H9 (cell line): ENCODE data around the gene TTLL12. TPM values are rescaled to one million over a fixed set of nuclear protein-coding genes. Genes with fewer than 3 reads are reported as not detected.
A peak's percentile ranks its signal among the peaks of the same experiment; 100 is the strongest.

Source experiments
- DNase-seq: peaks from one replicate; pipeline ENCODE4 v3.0.0-alpha.2; 2017
- H2AFZ ChIP-seq: one replicate; pipeline ENCODE4 v1.6.1; 2013; ENCODE audit warnings: mild to moderate bottlenecking, low read length, control low read depth, moderate library complexity
- H2AK5ac ChIP-seq: 2 replicates; pipeline ENCODE4 v1.6.1; 2013; ENCODE audit warnings: low read length, control low read depth, mixed read lengths; ENCODE audit not compliant: insufficient read length
- H2BK120ac ChIP-seq: one replicate; pipeline ENCODE4 v1.6.1; 2013; ENCODE audit warnings: low read depth, mild to moderate bottlenecking, low read length, control low read depth, inconsistent platforms; ENCODE audit not compliant: poor library complexity, severe bottlenecking
- H2BK12ac ChIP-seq: 2 replicates; pipeline ENCODE4 v1.6.1; 2013; ENCODE audit warnings: low read length, control low read depth, mixed read lengths, low read depth; ENCODE audit not compliant: insufficient read length
- H2BK15ac ChIP-seq: 2 replicates; pipeline ENCODE4 v1.6.1; 2013; ENCODE audit warnings: low read depth, low read length, control low read depth
- H2BK20ac ChIP-seq: one replicate; pipeline ENCODE4 v1.6.1; 2013; ENCODE audit warnings: low read depth, mild to moderate bottlenecking, low read length, control low read depth, inconsistent platforms; ENCODE audit not compliant: poor library complexity, severe bottlenecking
- H2BK5ac ChIP-seq: 2 replicates; pipeline ENCODE4 v1.6.1; 2013; ENCODE audit warnings: low read length, control low read depth, mixed read lengths; ENCODE audit not compliant: insufficient read length
- H3K14ac ChIP-seq: 2 replicates; pipeline ENCODE4 v1.6.1; 2013; ENCODE audit warnings: low read length, control low read depth; ENCODE audit not compliant: insufficient read depth
- H3K18ac ChIP-seq: 2 replicates; pipeline ENCODE4 v1.6.1; 2013; ENCODE audit warnings: low read depth, mild to moderate bottlenecking, mixed read lengths, low read length, control low read depth; ENCODE audit not compliant: insufficient read length
- H3K23ac ChIP-seq: 2 replicates; pipeline ENCODE4 v1.6.1; 2013; ENCODE audit warnings: low read length, control low read depth, mixed read lengths, low read depth; ENCODE audit not compliant: insufficient read length
- H3K23me2 ChIP-seq: 2 replicates; pipeline ENCODE4 v1.6.1; 2013; ENCODE audit warnings: low read depth, mild to moderate bottlenecking, mixed read lengths, low read length, control low read depth; ENCODE audit not compliant: insufficient read length, poor library complexity, severe bottlenecking
- H3K27ac ChIP-seq: 2 replicates; pipeline ENCODE4 v1.5.1; 2013; ENCODE audit warnings: low read length, control low read depth, mixed read lengths, low read depth; ENCODE audit not compliant: insufficient read length
- H3K27me3 ChIP-seq: 2 replicates; pipeline ENCODE4 v1.6.1; 2013; ENCODE audit warnings: low read length, control low read depth, inconsistent platforms; ENCODE audit not compliant: insufficient read depth
- H3K4ac ChIP-seq: 2 replicates; pipeline ENCODE4 v1.6.1; 2013; ENCODE audit warnings: low read depth, mild to moderate bottlenecking, control low read depth, inconsistent platforms, low read length, moderate library complexity
- H3K4me1 ChIP-seq: 2 replicates; pipeline ENCODE4 v1.6.1; 2013; ENCODE audit warnings: low read length, control low read depth, inconsistent platforms; ENCODE audit not compliant: insufficient read depth
- H3K4me2 ChIP-seq: 2 replicates; pipeline ENCODE4 v1.6.1; 2013; ENCODE audit warnings: low read length, control low read depth, mixed read lengths; ENCODE audit not compliant: insufficient read length, insufficient read depth
- H3K56ac ChIP-seq: 2 replicates; pipeline ENCODE4 v1.6.1; 2013; ENCODE audit warnings: low read depth, mild to moderate bottlenecking, mixed read lengths, low read length, control low read depth; ENCODE audit not compliant: insufficient read length
- H3K79me1 ChIP-seq: 2 replicates; pipeline ENCODE4 v1.6.1; 2013; ENCODE audit warnings: low read depth, mild to moderate bottlenecking, moderate library complexity, low read length, control low read depth, inconsistent platforms; ENCODE audit not compliant: insufficient read depth, poor library complexity, severe bottlenecking
- H3K79me2 ChIP-seq: 2 replicates; pipeline ENCODE4 v1.6.1; 2013; ENCODE audit warnings: low read length, control low read depth, inconsistent platforms; ENCODE audit not compliant: insufficient read depth
- H3K9ac ChIP-seq: 2 replicates; pipeline ENCODE4 v1.6.1; 2013; ENCODE audit warnings: low read length, control low read depth, mixed read lengths; ENCODE audit not compliant: insufficient read length; ENCODE audit errors: extremely low read depth
- H3K9me3 ChIP-seq: one replicate; pipeline ENCODE4 v1.6.1; 2013; ENCODE audit warnings: low read depth, low read length, inconsistent platforms; ENCODE audit not compliant: control insufficient read depth
- H3T11ph ChIP-seq: one replicate; pipeline ENCODE4 v1.6.1; 2013; ENCODE audit warnings: mild to moderate bottlenecking, low read length, control low read depth, inconsistent platforms
- H4K20me1 ChIP-seq: one replicate; pipeline ENCODE4 v1.6.1; 2013; ENCODE audit not compliant: control insufficient read depth, insufficient read length, insufficient read depth
- H4K5ac ChIP-seq: 2 replicates; pipeline ENCODE4 v1.6.1; 2013; ENCODE audit warnings: low read depth, mild to moderate bottlenecking, mixed read lengths, low read length, control low read depth; ENCODE audit not compliant: insufficient read length
- H4K8ac ChIP-seq: replicated peaks from 2 replicates; pipeline ENCODE4 v1.6.1; 2013; ENCODE audit warnings: low read length, control low read depth, mixed read lengths, low read depth; ENCODE audit not compliant: insufficient read length
- H4K91ac ChIP-seq: 2 replicates; pipeline ENCODE4 v1.6.1; 2013; ENCODE audit warnings: low read depth, mild to moderate bottlenecking, moderate library complexity, mixed read lengths, low read length, control low read depth; ENCODE audit not compliant: insufficient read length
- H3K27ac Mint-ChIP-seq, 3 experiments: 2 replicates in 2 of 3; 3 replicates in 1 of 3; pipeline ENCODE4 v1.8.0; 2020 to 2021; ENCODE audit warnings: mixed read lengths in 3 of 3, mild to moderate bottlenecking in 1 of 3, moderate library complexity in 1 of 3
- H3K27me3 Mint-ChIP-seq: 2 replicates; pipeline ENCODE4 v1.8.0; 2021; ENCODE audit warnings: low read depth, mild to moderate bottlenecking, moderate library complexity, mixed read lengths
- H3K36me3 Mint-ChIP-seq, 3 experiments: 2 replicates in 2 of 3; 3 replicates in 1 of 3; pipeline ENCODE4 v1.8.0; 2020 to 2021; ENCODE audit warnings: low read depth in 3 of 3, mixed read lengths in 3 of 3; ENCODE audit not compliant: insufficient read depth in 1 of 3
- H3K4me1 Mint-ChIP-seq, 2 experiments: 2 replicates each; pipeline ENCODE4 v1.8.0; 2020; ENCODE audit warnings: mixed read lengths in 2 of 2
- H3K4me3 Mint-ChIP-seq, 2 experiments: 2 replicates in 1 of 2; 3 replicates in 1 of 2; pipeline ENCODE4 v1.8.0; 2020 to 2021; ENCODE audit warnings: mild to moderate bottlenecking in 2 of 2, mixed read lengths in 2 of 2, moderate library complexity in 1 of 2
- H3K9me3 Mint-ChIP-seq, 2 experiments: 2 replicates in 1 of 2; 3 replicates in 1 of 2; pipeline ENCODE4 v1.8.0; 2020; ENCODE audit warnings: mild to moderate bottlenecking in 2 of 2, mixed read lengths in 2 of 2, moderate library complexity in 1 of 2
- CTCF ChIP-seq: fragments of 200-600 bp; sonication (generic); conservative IDR thresholded peaks from 3 replicates; pipeline ENCODE4 v1.8.0; 2021; ENCODE audit warnings: antibody characterized with exemption, mild to moderate bottlenecking
- WGBS: extraction: QIAGEN DNeasy Blood & Tissue Kit; methylation state at CpG from one replicate; pipeline ENCODE4 v1.1.7; 2013; ENCODE audit warnings: missing lambda C conversion rate, low lambda C conversion rate, mixed read lengths; ENCODE audit not compliant: insufficient read length; ENCODE audit errors: extremely low coverage; 5-methylcytosine and 5-hydroxymethylcytosine counted together
- total RNA-seq: library from RNA; stranded (reverse); gene quantifications from 2 replicates; pipeline ENCODE4 v1.2.1, GENCODE V29; 2021

Gene TTLL12
- total RNA-seq, 1 experiment from 2014 or later: 89.6 TPM

- Mint-ChIP-seq H3K4me3 (no peak overlapping the region), H3K36me3 (no peaks in the 10 kb centered on the region), H3K4me1 (peaks cover 27 to 30% of the 10 kb centered on the region in 2 experiments), H3K9me3 (no peaks in the 10 kb centered on the region; a peak in 1 of 5 replicates), H3K27ac (no peak overlapping the region), H3K27me3 (peaks cover 28% of the 10 kb centered on the region)
- no peaks in the 10 kb centered on the region for H3K23me2 ChIP-seq
- peak overlapping the region; percentile 15 for H3K18ac ChIP-seq
- H3K79me1 ChIP-seq: no peaks in the 10 kb centered on the region
- WGBS: no CpG with 5 or more reads among the region's 19 CpGs
- H2BK120ac ChIP-seq: no peak overlapping the region
- no peak overlapping the region for H4K5ac ChIP-seq
- no peaks in the 10 kb centered on the region for H4K20me1 ChIP-seq
- no peaks in the 10 kb centered on the region for H3K9me3 ChIP-seq
- no peak overlapping the region for H3K23ac ChIP-seq
- H4K91ac ChIP-seq: no peak overlapping the region
- no peaks in the 10 kb centered on the region; the same call in 1 of the 2 replicates for H3K4me1 ChIP-seq
- H4K8ac ChIP-seq: no peak overlapping the region
- H2AFZ ChIP-seq: no peak overlapping the region
- DNase-seq: peak; percentile 42
- H3K27me3 ChIP-seq: no peaks in the 10 kb centered on the region; the same call in 1 of the 2 replicates
- no peak overlapping the region for H3K4me2 ChIP-seq
- no peak for TF ChIP-seq CTCF
- no peak overlapping the region; the same call in 1 of the 2 replicates for H2BK15ac ChIP-seq
- no peak overlapping the region for H3K9ac ChIP-seq
- no peak overlapping the region for H3K56ac ChIP-seq
- H3K79me2 ChIP-seq: no peaks in the 10 kb centered on the region
- H2BK5ac ChIP-seq: no peak overlapping the region
- H3K14ac ChIP-seq: no peak overlapping the region
- no peak overlapping the region for H2BK20ac ChIP-seq
- no peak overlapping the region for H3K4ac ChIP-seq
- no peak overlapping the region for H2BK12ac ChIP-seq
- no peak overlapping the region for H2AK5ac ChIP-seq
- H3K27ac ChIP-seq: no peak overlapping the region
- no peak overlapping the region for H3T11ph ChIP-seq
These were observed 41.9 kb upstream of the TTLL12 start for GRCh38 chr22:43228863-43229262.
